Bronchial epithelial cell (primary cell): Measurements from ENCODE around the gene SEMA4D. TPM values are rescaled to one million over a fixed set of nuclear protein-coding genes. Genes with fewer than 3 reads are reported as not detected.

ENCODE experiments used
- DNase-seq: peaks from one replicate; pipeline ENCODE4 v3.0.0-alpha.2; 2010; ENCODE audit warnings: low read depth
- FAIRE-seq: peaks from 2 replicates; lab custom pipeline; 2011; peaks lifted over from hg19 to GRCh38; lab: Jason Lieb, UNC
- H3K27me3 ChIP-seq: 2 replicates; pipeline ENCODE4 v1.5.1; 2011; ENCODE audit warnings: low read length; ENCODE audit not compliant: control insufficient read depth, insufficient read depth
- H3K36me3 ChIP-seq: 2 replicates; pipeline ENCODE4 v1.5.1; 2011; ENCODE audit warnings: low read length; ENCODE audit not compliant: control insufficient read depth, insufficient read depth
- H3K4me3 ChIP-seq: 2 replicates; pipeline ENCODE4 v1.5.1; 2011; ENCODE audit warnings: mild to moderate bottlenecking, low read depth, low read length, control low read depth
- CTCF ChIP-seq: IDR thresholded peaks from 2 replicates; pipeline ENCODE4 v1.5.1; 2011; ENCODE audit warnings: mild to moderate bottlenecking, moderate library complexity, low read length, control low read depth, inconsistent platforms; ENCODE audit not compliant: insufficient read depth, severe bottlenecking
- total RNA-seq: library from RNA; depleted of rRNA; stranded (reverse); fragments of >200 nt; gene quantifications from 2 replicates; pipeline ENCODE4 v1.2.1, GENCODE V29; 2014

Gene SEMA4D
- total RNA-seq, 1 donor from 2014 or later = 1.8 TPM

GRCh38 chr9:89408628-89409101 lies 89.2 kb downstream of the SEMA4D start:
- no peak for TF ChIP-seq CTCF
- no peak for DNase-seq
- FAIRE-seq = no peak
- no peaks in the 10 kb centered on the region for H3K27me3 ChIP-seq
- H3K36me3 ChIP-seq = no peaks in the 10 kb centered on the region
- no peak overlapping the region for H3K4me3 ChIP-seq

- DNase-seq = no peak
- FAIRE-seq = no peak
- TF ChIP-seq CTCF = no peak
- Histone ChIP-seq H3K36me3 (no peaks in the 10 kb centered on the region), H3K27me3 (no peaks in the 10 kb centered on the region), H3K4me3 (no peak overlapping the region)
Measured at GRCh38 chr9:89407070-89407469, 90.8 kb downstream of the SEMA4D start.

- FAIRE-seq = no peak
- TF ChIP-seq CTCF = no peak
Measured at GRCh38 chr9:89405826-89406225, 92.1 kb downstream of the SEMA4D start.

GRCh38 chr9:89404074-89404473 lies 93.8 kb downstream of the SEMA4D start:
- no peak for FAIRE-seq
- Histone ChIP-seq H3K4me3 (no peak overlapping the region), H3K36me3 (no peaks in the 10 kb centered on the region), H3K27me3 (no peaks in the 10 kb centered on the region)
- no peak for DNase-seq
- TF ChIP-seq CTCF = no peak

More at GRCh38 chr9:89405826-89406225, 92.1 kb downstream of the SEMA4D start:
- Histone ChIP-seq H3K4me3 (no peak overlapping the region), H3K36me3 (no peaks in the 10 kb centered on the region), H3K27me3 (no peaks in the 10 kb centered on the region)
- DNase-seq = no peak

- no peak for DNase-seq
- no peaks in the 10 kb centered on the region for H3K27me3 ChIP-seq
- TF ChIP-seq CTCF = no peak
Measured at GRCh38 chr9:89402695-89403427, 95.1 kb downstream of the SEMA4D start.

More at GRCh38 chr9:89402695-89403427, 95.1 kb downstream of the SEMA4D start:
- H3K36me3 ChIP-seq = no peaks in the 10 kb centered on the region
- peak; percentile 36 for FAIRE-seq
- no peak overlapping the region for H3K4me3 ChIP-seq
